22Rv1 (cell line): ENCODE measurements around the gene SIN3B.
A peak's percentile ranks its signal among the peaks of the same experiment; 100 is the strongest.

Experiments used
- H3K27ac ChIP-seq: fragments of 450-650 bp; 2 replicates; pipeline ENCODE4 v1.5.1; 2017
- CTCF ChIP-seq: fragments of 450-650 bp; IDR thresholded peaks from 2 replicates; pipeline ENCODE4 v1.5.1; 2017; ENCODE audit warnings: mild to moderate bottlenecking
- ZFX ChIP-seq: fragments of 450-650 bp; IDR thresholded peaks from 2 replicates; pipeline ENCODE4 v1.6.1; 2017; ENCODE audit warnings: antibody characterized with exemption, borderline replicate concordance

The SIN3B gene

DNA sequence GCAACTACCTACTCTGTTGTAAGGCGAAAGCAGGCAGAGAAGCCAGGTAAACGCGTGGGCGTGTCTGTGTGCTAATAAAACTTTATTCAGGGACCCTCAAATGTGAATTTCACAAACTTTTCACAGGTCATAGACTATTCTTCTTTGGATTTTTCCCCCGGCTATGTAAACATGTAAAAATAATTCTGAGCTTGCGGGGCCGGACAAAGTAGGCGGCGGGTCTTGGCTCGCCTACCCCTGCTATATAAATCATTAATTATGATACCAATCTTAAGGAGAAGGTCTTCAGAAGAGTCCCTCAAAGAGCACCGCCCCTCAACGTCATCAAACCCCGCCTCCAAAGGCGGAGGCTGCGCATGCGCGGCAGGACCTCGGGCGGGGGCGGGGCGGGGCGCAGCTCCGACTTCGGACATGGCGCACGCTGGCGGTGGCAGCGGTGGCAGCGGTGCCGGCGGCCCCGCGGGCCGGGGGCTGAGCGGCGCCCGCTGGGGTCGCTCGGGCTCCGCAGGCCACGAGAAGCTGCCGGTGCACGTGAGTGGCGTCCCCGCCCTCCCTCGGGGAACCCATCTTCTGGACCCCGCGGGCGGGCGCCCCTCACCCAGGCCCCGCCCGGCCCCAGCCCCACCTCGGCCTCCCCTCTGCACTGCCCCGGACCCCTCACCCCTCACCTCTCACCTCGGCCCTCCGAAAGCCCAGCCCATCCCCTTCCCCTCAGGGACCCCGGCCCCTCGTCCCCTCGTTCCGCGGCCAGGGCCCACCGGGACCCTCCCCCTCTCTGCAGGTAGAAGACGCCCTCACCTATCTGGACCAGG is at the start of gene SIN3B:
TSS of gene SIN3B (plus strand) at position 389 of the 812 bp plus-strand sequence. CDS start at position 412, 23 bp downstream.
- TF ChIP-seq ZFX (no peak), CTCF (no peak)
- peak within 1 kb of the TSS; percentile 81 for H3K27ac ChIP-seq

DNA sequence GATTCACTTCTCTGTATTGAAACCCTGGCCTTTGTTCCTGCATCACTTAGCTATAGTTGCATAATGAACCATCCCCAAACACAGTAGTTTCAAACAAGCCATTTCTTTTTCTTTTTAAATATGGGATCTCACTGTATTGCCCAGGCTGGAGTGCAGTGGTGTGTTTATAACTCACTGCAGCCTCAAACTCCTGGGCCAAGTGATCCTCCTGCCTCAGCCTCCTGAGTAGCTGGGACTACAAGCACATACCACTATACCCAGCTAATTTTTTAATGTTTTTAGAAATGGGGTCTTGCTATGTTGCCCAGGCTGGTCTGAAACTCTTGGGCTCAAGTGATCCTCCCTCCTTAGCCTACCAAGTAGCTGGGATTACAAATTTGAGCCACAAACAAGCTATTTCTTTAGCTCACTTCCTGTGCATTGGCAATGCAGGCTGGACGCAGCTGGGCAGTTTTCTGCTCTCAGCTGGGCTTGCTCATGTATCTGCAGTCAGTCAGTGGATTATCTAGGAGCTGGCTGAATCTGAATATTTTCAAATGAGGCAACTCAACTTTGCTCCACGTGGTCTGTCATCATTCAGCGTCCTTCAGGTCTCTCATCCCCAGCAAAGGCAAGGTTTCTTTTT is 49.5 kb upstream of the SIN3B start:
- no peak overlapping the region for H3K27ac ChIP-seq
- no peak for TF ChIP-seq CTCF
- no peak for TF ChIP-seq ZFX

DNA sequence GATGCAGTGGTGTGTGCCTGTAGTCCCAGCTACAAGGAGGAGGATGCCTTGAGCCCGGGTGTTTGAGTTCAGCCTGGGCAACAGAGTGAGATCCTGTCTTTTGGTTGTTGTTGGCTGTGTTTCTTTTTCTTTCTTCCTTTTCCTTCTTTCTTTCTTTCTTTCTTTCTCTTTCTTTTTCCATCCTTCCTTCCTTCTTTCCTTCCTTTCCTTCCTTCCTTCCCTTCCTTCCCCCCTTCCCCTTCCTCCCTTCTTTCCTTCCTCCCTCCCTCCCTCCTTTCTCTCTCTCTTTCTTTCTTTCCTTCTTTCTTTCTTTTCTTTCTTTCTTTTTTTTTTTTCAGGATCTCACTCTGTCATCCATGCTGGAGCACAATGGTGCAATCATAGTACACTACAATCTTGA is 46.5 kb upstream of the SIN3B start:
- H3K27ac ChIP-seq = no peak overlapping the region
- no peak for TF ChIP-seq CTCF
- TF ChIP-seq ZFX = no peak

GRCh38 chr19:16788479-16788878 is 40.7 kb upstream of the SIN3B start:
- no peak for TF ChIP-seq ZFX
- no peak for TF ChIP-seq CTCF
- H3K27ac ChIP-seq = no peak overlapping the region

- no peak overlapping the region for H3K27ac ChIP-seq
- TF ChIP-seq CTCF (no peak), ZFX (no peak)
These were observed 40.0 kb upstream of the SIN3B start for GRCh38 chr19:16789238-16789637.

DNA sequence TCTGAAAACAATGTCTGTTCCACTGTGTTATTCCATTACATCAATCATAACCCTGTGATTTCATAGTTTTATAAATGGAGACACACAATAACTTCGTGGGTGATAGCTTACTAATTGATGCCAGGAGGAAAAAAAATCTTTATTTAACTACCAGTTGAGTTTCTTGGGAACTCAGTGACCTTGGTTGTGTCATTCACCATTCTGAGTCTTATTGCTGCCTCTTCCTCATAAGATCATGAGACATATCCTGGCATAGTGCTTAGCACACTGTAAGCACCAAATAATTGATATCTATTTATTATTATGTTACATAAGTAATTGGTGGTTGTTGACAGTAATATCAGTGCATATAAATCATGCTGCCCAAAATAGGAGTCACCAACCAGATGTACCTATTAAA is 39.1 kb upstream of the SIN3B start:
- H3K27ac ChIP-seq = no peak overlapping the region
- TF ChIP-seq ZFX = no peak
- no peak for TF ChIP-seq CTCF

DNA sequence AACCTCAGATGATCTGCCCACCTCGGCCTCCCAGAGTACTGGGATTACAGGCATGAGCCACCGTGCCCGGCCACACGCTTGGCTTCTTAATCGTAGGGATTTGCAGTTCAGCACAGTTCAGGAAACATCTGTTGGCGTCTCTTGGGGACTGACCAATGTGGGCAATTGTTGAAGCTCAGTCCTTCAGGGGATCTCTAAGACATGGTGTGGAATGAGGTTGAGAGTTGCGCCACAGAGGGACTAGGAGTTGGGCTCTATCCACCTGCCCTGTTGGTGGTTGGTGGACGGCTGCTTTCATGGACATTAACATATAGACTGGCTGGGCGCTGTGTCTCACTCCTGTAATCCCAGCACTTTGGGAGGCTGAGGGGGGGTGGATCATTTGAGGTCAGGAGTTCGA is 37.3 kb upstream of the SIN3B start:
- TF ChIP-seq ZFX (no peak), CTCF (no peak)
- no peak overlapping the region for H3K27ac ChIP-seq
